ENCODE data around the gene MPV17L2. TPM values are rescaled to one million over a fixed set of nuclear protein-coding genes. Genes with fewer than 3 reads are reported as not detected.

MPV17L2 gene
- total and polyA plus RNA-seq, 10 of the 15 experiments (the other 5 are each of a cell fraction or from before 2014, with no cell fraction given) = 5.1 to 57.2 (median 22.9) TPM

DNA sequence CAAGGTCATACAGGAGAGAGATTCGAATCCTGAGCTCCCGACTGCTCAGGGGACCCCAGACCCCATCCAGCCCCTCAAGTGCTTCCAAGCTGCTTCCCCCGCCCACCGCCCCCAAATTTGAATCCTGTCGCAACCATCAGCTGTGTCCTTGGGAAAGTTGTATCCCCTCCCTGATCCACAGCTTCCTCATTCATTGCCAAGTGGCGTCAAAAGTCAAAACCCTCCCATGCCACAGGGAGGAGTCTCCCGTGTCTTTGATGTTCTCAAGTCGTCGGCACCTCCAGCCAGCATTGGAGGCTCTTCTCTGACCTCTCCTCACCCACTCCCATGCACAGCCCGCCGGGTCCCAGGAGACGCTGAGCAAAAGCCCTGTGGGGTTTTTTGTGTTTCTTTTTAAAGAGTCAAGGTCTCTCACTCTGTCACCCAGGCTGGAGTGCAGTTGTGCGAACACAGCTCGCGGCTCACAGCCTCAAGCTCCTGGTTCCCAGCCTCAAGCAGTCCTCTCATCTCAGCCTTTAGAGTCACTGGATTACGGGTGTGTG, 22.2 kb upstream of the MPV17L2 start:
- CTCF ChIA-PET = interaction anchor here (0.6 to 2.0 kb wide), 15 partner anchors 9 to 703 kb away, joined by 3 to 9 read pairs (median 4); partner anchors contain the start of gene MAST3
- intact Hi-C loops (cut with micrococcal nuclease; ENCODE audit: unreplicated experiment) (loop anchor here (5.0 kb wide), 2 partner anchors 73 to 223 kb away; partner anchors contain the start of gene MAST3), in situ Hi-C loops (cut with MboI) (no loop called here)
- peak; percentile 38 for ATAC-seq
- peak overlapping the region; percentile 85 for H3K4me2 ChIP-seq (ENCODE audit: control insufficient read depth, insufficient read depth)
- peaks cover 55% of the 10 kb centered on the region for H3K4me1 ChIP-seq (ENCODE audit: control insufficient read depth, insufficient read depth, low read length)
- H3K9me3 ChIP-seq (replicated peaks; ENCODE audit: control insufficient read depth, insufficient read depth, low read length) = no peaks in the 10 kb centered on the region
- no TSS peak for BruUV-seq (replicated peaks)
- SMC1A ChIA-PET (ENCODE audit: uncharacterized antibody, unreplicated experiment) = interaction anchor here (0.7 to 2.3 kb wide), 12 partner anchors 11 to 81 kb away, joined by 3 to 20 read pairs (median 5); partner anchors contain the start of genes MAST3, MPV17L2 and PIK3R2
- RAD21 ChIA-PET (ENCODE audit: unreplicated experiment) = interaction anchor here (0.7 to 3.2 kb wide), 22 partner anchors 10 to 203 kb away, joined by 3 to 29 read pairs (median 5); partner anchors contain the start of genes IL12RB1, JUND, MAST3 and MPV17L2
- peak; percentile 90 for DNase-seq (ENCODE audit: low read depth, low spot score)
- WGBS (ENCODE audit: insufficient coverage, insufficient replicate concordance, low lambda C conversion rate, missing lambda C conversion rate) = 5% methylated on average over 16 of the region's 16 CpGs
- H3K27ac ChIP-seq (ENCODE audit: control insufficient read depth, insufficient read depth) = peak overlapping the region; percentile 79
- peaks cover 0 to 8% of the 10 kb centered on the region in 2 experiments; a peak in 3 of 4 replicates for H3K36me3 ChIP-seq (ENCODE audit: control insufficient read depth in 2 of 2, insufficient read depth in 2 of 2, low read length in 1 of 2)
- no peaks in the 10 kb centered on the region for H3K27me3 ChIP-seq (replicated peaks in 1 of 2; ENCODE audit: control insufficient read depth in 2 of 2, insufficient read depth in 2 of 2, low read length in 1 of 2)
- POLR2A ChIA-PET = interaction anchor here (0.5 to 3.0 kb wide), 23 partner anchors 9 to 1584 kb away, joined by 3 to 24 read pairs (median 4); partner anchors contain the start of genes JAK3, JUND, MAST3 and MPV17L2
- peak overlapping the region; percentile 24; the same call in 1 of the 2 replicates for H2AFZ ChIP-seq (ENCODE audit: control insufficient read depth, low read depth, low read length)
- peak overlapping the region; percentile 65 for H3K9ac ChIP-seq (ENCODE audit: control insufficient read depth, insufficient read depth, low read length)
- H4K20me1 ChIP-seq (ENCODE audit: control insufficient read depth, insufficient read depth) = no peaks in the 10 kb centered on the region
- peaks cover 22% of the 10 kb centered on the region for H3K79me2 ChIP-seq (ENCODE audit: control insufficient read depth, insufficient read depth, low read length)
- H3K4me3 ChIP-seq = no peak overlapping the region
- FAIRE-seq = peak; percentile 54
- 0 out of 2 replicates have a peak, but pooled peaks have one; percentile 1 for TF ChIP-seq TARDBP (IDR thresholded peaks at IDR 0.05; ENCODE audit: borderline replicate concordance)
- peak; percentile 73 for TF ChIP-seq EED (IDR thresholded peaks at IDR 0.05; ENCODE audit: low read depth)
- TF ChIP-seq CEBPB (IDR thresholded peaks at IDR 0.05; ENCODE audit: borderline replicate concordance in 1 of 2, low read depth in 2 of 2, low read length in 2 of 2) = no peak
- TF ChIP-seq NFXL1 (IDR thresholded peaks at IDR 0.05; ENCODE audit: borderline replicate concordance) = no peak
- 0 out of 2 replicates have a peak, but pooled peaks have one; percentile 15 for TF ChIP-seq NR2C1 (IDR thresholded peaks at IDR 0.05)
- TF ChIP-seq, protein P1, sequence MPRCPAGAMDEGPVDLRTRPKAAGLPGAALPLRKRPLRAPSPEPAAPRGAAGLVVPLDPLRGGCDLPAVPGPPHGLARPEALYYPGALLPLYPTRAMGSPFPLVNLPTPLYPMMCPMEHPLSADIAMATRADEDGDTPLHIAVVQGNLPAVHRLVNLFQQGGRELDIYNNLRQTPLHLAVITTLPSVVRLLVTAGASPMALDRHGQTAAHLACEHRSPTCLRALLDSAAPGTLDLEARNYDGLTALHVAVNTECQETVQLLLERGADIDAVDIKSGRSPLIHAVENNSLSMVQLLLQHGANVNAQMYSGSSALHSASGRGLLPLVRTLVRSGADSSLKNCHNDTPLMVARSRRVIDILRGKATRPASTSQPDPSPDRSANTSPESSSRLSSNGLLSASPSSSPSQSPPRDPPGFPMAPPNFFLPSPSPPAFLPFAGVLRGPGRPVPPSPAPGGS (IDR thresholded peaks at IDR 0.05; ENCODE audit: borderline replicate concordance, insufficient read depth, low read depth, low read length, poor library complexity, severe bottlenecking) = peak; percentile 97
- TF ChIP-seq, protein P2, sequence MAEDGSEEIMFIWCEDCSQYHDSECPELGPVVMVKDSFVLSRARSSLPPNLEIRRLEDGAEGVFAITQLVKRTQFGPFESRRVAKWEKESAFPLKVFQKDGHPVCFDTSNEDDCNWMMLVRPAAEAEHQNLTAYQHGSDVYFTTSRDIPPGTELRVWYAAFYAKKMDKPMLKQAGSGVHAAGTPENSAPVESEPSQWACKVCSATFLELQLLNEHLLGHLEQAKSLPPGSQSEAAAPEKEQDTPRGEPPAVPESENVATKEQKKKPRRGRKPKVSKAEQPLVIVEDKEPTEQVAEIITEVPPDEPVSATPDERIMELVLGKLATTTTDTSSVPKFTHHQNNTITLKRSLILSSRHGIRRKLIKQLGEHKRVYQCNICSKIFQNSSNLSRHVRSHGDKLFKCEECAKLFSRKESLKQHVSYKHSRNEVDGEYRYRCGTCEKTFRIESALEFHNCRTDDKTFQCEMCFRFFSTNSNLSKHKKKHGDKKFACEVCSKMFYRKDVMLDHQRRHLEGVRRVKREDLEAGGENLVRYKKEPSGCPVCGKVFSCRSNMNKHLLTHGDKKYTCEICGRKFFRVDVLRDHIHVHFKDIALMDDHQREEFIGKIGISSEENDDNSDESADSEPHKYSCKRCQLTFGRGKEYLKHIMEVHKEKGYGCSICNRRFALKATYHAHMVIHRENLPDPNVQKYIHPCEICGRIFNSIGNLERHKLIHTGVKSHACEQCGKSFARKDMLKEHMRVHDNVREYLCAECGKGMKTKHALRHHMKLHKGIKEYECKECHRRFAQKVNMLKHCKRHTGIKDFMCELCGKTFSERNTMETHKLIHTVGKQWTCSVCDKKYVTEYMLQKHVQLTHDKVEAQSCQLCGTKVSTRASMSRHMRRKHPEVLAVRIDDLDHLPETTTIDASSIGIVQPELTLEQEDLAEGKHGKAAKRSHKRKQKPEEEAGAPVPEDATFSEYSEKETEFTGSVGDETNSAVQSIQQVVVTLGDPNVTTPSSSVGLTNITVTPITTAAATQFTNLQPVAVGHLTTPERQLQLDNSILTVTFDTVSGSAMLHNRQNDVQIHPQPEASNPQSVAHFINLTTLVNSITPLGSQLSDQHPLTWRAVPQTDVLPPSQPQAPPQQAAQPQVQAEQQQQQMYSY (CRISPR knock-in tag; IDR thresholded peaks at IDR 0.05) = no peak
- TF ChIP-seq, protein P3, sequence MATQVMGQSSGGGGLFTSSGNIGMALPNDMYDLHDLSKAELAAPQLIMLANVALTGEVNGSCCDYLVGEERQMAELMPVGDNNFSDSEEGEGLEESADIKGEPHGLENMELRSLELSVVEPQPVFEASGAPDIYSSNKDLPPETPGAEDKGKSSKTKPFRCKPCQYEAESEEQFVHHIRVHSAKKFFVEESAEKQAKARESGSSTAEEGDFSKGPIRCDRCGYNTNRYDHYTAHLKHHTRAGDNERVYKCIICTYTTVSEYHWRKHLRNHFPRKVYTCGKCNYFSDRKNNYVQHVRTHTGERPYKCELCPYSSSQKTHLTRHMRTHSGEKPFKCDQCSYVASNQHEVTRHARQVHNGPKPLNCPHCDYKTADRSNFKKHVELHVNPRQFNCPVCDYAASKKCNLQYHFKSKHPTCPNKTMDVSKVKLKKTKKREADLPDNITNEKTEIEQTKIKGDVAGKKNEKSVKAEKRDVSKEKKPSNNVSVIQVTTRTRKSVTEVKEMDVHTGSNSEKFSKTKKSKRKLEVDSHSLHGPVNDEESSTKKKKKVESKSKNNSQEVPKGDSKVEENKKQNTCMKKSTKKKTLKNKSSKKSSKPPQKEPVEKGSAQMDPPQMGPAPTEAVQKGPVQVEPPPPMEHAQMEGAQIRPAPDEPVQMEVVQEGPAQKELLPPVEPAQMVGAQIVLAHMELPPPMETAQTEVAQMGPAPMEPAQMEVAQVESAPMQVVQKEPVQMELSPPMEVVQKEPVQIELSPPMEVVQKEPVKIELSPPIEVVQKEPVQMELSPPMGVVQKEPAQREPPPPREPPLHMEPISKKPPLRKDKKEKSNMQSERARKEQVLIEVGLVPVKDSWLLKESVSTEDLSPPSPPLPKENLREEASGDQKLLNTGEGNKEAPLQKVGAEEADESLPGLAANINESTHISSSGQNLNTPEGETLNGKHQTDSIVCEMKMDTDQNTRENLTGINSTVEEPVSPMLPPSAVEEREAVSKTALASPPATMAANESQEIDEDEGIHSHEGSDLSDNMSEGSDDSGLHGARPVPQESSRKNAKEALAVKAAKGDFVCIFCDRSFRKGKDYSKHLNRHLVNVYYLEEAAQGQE (IDR thresholded peaks at IDR 0.05; ENCODE audit: low read depth, low read length) = no peak
- TF ChIP-seq MEF2A (IDR thresholded peaks at IDR 0.05; ENCODE audit: insufficient read depth, low read depth, low read length) = 0 out of 2 replicates have a peak, but pooled peaks have one; percentile 36
- TF ChIP-seq PML (IDR thresholded peaks at IDR 0.05; ENCODE audit: low read length) = peak; percentile 60; the same call in 1 of the 2 replicates
- TF ChIP-seq ATF7 (IDR thresholded peaks at IDR 0.05; ENCODE audit: low read depth) = peak; percentile 63
- 0 out of 2 replicates have a peak, but pooled peaks have one; percentile 47 for TF ChIP-seq MTA2 (IDR thresholded peaks at IDR 0.05; ENCODE audit: low read depth)

All from GM12878 (cell line).